SK-N-SH treated with all-trans-retinoic acid at 6 μM for 48 hours (cell line): ENCODE results near the gene FAM3B.

Experiments used
- CSRNP3 ChIP-seq: fragments of 250-450 bp; sonication (Bioruptor Pico); IDR thresholded peaks from 2 replicates; pipeline ENCODE4 v1.5.1; 2021; ENCODE audit warnings: mild to moderate bottlenecking, moderate library complexity
- SNAI2 ChIP-seq: fragments of 250-450 bp; sonication (Bioruptor Pico); IDR thresholded peaks from 2 replicates; pipeline ENCODE4 v1.5.0; 2020; ENCODE audit warnings: mild to moderate bottlenecking, moderate library complexity
- TCF4 ChIP-seq: fragments of 250-450 bp; sonication (Bioruptor Pico); IDR thresholded peaks from 2 replicates; pipeline ENCODE4 v1.8.0; 2021; ENCODE audit warnings: mild to moderate bottlenecking, moderate library complexity, borderline replicate concordance
- TSHZ2 ChIP-seq: fragments of 250-450 bp; sonication (Bioruptor Pico); IDR thresholded peaks from 2 replicates; pipeline ENCODE4 v1.5.0; 2020; ENCODE audit warnings: mild to moderate bottlenecking, moderate library complexity
- ZFP30 ChIP-seq: fragments of 450-650 bp; formaldehyde crosslinking; IDR thresholded peaks from 2 replicates; pipeline ENCODE4 v1.5.0; 2022; ENCODE audit warnings: mild to moderate bottlenecking, moderate library complexity
- ZNF565 ChIP-seq: fragments of 450-650 bp; formaldehyde crosslinking; conservative IDR thresholded peaks from 2 replicates; pipeline ENCODE4 v1.5.0; 2020; ENCODE audit warnings: low read depth, mild to moderate bottlenecking, moderate library complexity

GRCh38 chr21:41405321-41405720 is 88.7 kb downstream of the FAM3B start:
- no peak for TF ChIP-seq TCF4 (CRISPR knock-in tag)
- no peak for TF ChIP-seq TSHZ2
- no peak for TF ChIP-seq SNAI2
- no peak for TF ChIP-seq CSRNP3 (CRISPR knock-in tag)
- no peak for TF ChIP-seq ZFP30 (CRISPR knock-in tag)
- TF ChIP-seq ZNF565 (CRISPR knock-in tag), result no peak
